ENCODE measurements around the gene HSD11B2.

Gene HSD11B2

DNA sequence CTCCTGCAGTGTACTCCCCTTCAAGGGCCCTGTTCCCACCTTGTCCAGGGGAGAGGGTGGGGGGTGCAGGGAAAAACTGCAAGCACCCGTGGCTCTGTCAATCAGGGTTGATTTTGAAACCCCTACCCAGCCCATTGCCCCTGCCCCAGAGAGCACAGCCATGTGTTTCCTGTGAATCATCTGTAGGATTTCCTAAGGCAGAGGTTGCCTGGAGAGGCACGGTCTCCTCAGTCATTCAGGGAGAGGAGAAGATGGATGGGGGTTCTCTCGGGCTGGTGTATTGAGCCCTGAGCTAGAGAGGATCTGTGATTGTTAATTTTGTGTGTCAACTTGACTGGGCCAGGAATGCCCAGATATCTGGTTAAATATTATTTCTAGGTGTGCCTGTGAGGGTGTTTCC lies 55.9 kb downstream of the HSD11B2 start:
- no peak for TF ChIP-seq CTCF (conservative IDR thresholded peaks at IDR 0.05; ENCODE audit: low read depth, low read length)
- DNase-seq (ENCODE audit: low read depth), result peak; percentile 28

More for the DNA sequence above, 55.9 kb downstream of the HSD11B2 start:
- no peak overlapping the region for H3K4me3 ChIP-seq (ENCODE audit: low read depth, low read length)

Data from choroid plexus epithelial cell (primary cell).